Colonic mucosa (tissue), 4 donors: Measurements from ENCODE around the gene FMN2. TPM values are rescaled to one million over a fixed set of nuclear protein-coding genes. Genes with fewer than 3 reads are reported as not detected.

Experiments
- DNase-seq: peaks from one replicate; pipeline ENCODE4 v3.0.0-alpha.2; 2020
- H3K27ac ChIP-seq: fragments of 200-600 bp; one replicate; pipeline ENCODE4 v1.8.0; 2021
- H3K27me3 ChIP-seq: fragments of 200-600 bp; one replicate; pipeline ENCODE4 v1.8.0; 2021
- H3K36me3 ChIP-seq: fragments of 200-600 bp; one replicate; pipeline ENCODE4 v1.8.0; 2021
- H3K4me1 ChIP-seq: fragments of 200-600 bp; one replicate; pipeline ENCODE4 v1.8.0; 2021; ENCODE audit warnings: mild to moderate bottlenecking
- H3K4me3 ChIP-seq: fragments of 200-600 bp; one replicate; pipeline ENCODE4 v1.8.0; 2021
- H3K9ac ChIP-seq, 2 donors: one replicate each; pipeline ENCODE4 v1.7.0; 2013; ENCODE audit warnings: control low read depth in 2 of 2, low read depth in 2 of 2, low read length in 2 of 2
- H3K9me3 ChIP-seq: fragments of 200-600 bp; one replicate; pipeline ENCODE4 v1.8.0; 2021
- CTCF ChIP-seq: fragments of 200-600 bp; IDR thresholded peaks from one replicate; pipeline ENCODE4 v1.8.0; 2022; ENCODE audit warnings: antibody characterized with exemption, mild to moderate bottlenecking
- intact Hi-C: fragments of 100-400 bp; cut with DNase I; formaldehyde crosslinking; loops from one replicate; pipeline ENCODE4 v1.14.1; 2022
- total RNA-seq, 2 donors: library from RNA; stranded (reverse); fragmentation: NEBNext Ultra II Directional in 1 of 2; extraction: Animal tissue kit (Norgen Biotek cat#: 25700) in 1 of 2; gene quantifications; one replicate each; pipeline ENCODE4 v1.2.1, GENCODE V29; 2021
- donor health status: healthy.
- donor health status: DM: no; HTN: no; CAD: no.
- donor health status: DM: no; HTN: no; CAD: no.

The FMN2 gene
- total RNA-seq, 2 donors from 2014 or later, result 0.62 to 3.0 TPM

DNA sequence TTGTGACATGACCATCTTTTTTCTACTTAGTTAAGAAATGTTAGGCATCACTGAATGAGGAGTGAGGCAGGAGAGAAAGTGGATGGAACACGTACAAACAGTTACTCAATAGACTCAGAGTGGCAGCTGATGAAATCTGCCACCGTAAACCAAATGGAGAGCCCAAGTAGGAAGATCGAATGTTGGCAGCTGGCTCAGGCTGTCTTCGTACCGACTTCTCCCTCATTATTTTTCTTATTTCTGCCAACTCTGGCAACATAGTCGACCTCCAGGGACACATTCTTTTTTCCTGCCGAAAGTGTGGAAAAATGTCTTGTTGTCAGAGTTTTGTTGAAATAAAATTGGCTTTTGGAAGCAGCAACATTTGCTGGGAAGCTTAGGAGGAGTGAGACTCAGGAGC lies 377.0 kb downstream of the FMN2 start:
- intact Hi-C loops, result no loop called here
- Histone ChIP-seq H3K9me3 (no peaks in the 10 kb centered on the region), H3K9ac (no peak overlapping the region), H3K27me3 (no peaks in the 10 kb centered on the region), H3K4me3 (no peak overlapping the region), H3K27ac (no peak overlapping the region), H3K4me1 (no peaks in the 10 kb centered on the region), H3K36me3 (no peaks in the 10 kb centered on the region)
- DNase-seq, result no peak
- TF ChIP-seq CTCF, result no peak

GRCh38 chr1:240474133-240474614 lies 382.5 kb downstream of the FMN2 start:
- no peak for DNase-seq

GRCh38 chr1:240475832-240476231 lies 384.1 kb downstream of the FMN2 start:
- Histone ChIP-seq H3K4me1 (no peaks in the 10 kb centered on the region), H3K27me3 (no peaks in the 10 kb centered on the region), H3K9me3 (no peaks in the 10 kb centered on the region), H3K36me3 (no peaks in the 10 kb centered on the region), H3K27ac (no peak overlapping the region), H3K9ac (no peak overlapping the region), H3K4me3 (no peak overlapping the region)
- TF ChIP-seq CTCF, result no peak
- DNase-seq, result no peak
- intact Hi-C loops, result loop anchor here (10.0 kb wide), 1 partner anchor 281 kb away; no protein-coding TSS in a partner anchor

More at GRCh38 chr1:240474133-240474614, 382.5 kb downstream of the FMN2 start:
- no peaks in the 10 kb centered on the region for H3K36me3 ChIP-seq
- H3K27ac ChIP-seq, result no peak overlapping the region
- H3K9ac ChIP-seq, result no peak overlapping the region
- H3K27me3 ChIP-seq, result no peaks in the 10 kb centered on the region
- H3K4me1 ChIP-seq, result no peaks in the 10 kb centered on the region
- intact Hi-C loops, result loop anchor here (10.0 kb wide), 1 partner anchor 279 kb away; no protein-coding TSS in a partner anchor
- H3K4me3 ChIP-seq, result no peak overlapping the region
- no peaks in the 10 kb centered on the region for H3K9me3 ChIP-seq
- TF ChIP-seq CTCF, result no peak

DNA sequence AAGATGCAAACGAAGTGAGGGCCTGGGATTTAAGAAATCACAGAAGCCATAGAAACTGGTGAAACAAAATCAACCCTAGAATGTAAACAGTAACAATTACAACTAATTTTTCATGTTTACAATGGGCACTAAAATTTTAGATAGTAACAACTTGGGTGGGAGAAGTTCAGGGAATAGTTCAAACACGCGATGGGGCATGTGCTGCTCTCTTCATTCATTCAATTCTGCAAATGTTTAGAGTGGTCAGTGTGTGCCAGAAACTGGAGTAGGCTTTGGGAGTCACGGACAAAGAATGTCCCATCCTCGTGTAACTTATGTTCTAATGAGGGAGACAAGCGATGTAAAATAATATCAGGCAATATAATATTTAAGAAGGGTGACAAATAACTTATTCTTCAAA lies 386.9 kb downstream of the FMN2 start:
- Histone ChIP-seq H3K36me3 (no peaks in the 10 kb centered on the region), H3K27me3 (no peaks in the 10 kb centered on the region), H3K4me3 (no peak overlapping the region), H3K4me1 (no peaks in the 10 kb centered on the region), H3K27ac (no peak overlapping the region), H3K9me3 (no peaks in the 10 kb centered on the region), H3K9ac (no peak overlapping the region)
- intact Hi-C loops, result loop anchor here (10.0 kb wide), 1 partner anchor 284 kb away; no protein-coding TSS in a partner anchor
- TF ChIP-seq CTCF, result no peak
- DNase-seq, result no peak

GRCh38 chr1:240484804-240485443 lies 393.2 kb downstream of the FMN2 start:
- Histone ChIP-seq H3K27me3 (no peaks in the 10 kb centered on the region), H3K27ac (no peak overlapping the region), H3K4me1 (no peaks in the 10 kb centered on the region), H3K9me3 (no peaks in the 10 kb centered on the region), H3K36me3 (no peaks in the 10 kb centered on the region), H3K4me3 (no peak overlapping the region), H3K9ac (no peak overlapping the region)
- DNase-seq, result no peak
- intact Hi-C loops, result no loop called here
- TF ChIP-seq CTCF, result no peak
